Measurements from ENCODE around the gene MTMR12.

MTMR12 gene

DNA sequence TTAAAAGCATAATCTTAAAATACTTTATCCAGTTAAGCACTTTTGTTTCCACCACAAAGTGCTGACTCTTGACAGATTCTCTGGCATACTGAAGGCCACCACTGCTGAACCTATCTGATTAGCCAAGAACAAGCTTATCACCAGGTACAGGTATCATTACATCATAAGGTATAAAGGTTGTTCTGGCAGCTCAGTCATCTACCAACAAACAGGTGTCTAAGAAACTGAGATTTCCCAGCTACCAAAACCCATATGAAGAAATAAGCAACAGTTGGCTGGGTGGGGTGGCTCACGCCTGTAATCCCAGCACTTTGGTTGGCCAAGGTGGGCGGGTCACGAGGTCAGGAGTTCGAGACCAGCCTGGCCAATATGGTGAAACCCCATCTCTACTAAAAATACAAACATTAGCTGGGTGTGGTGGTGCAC, 5.0 kb downstream of the MTMR12 start:
- Histone ChIP-seq H3K9me3 (ENCODE audit: control insufficient read depth, insufficient read depth, low read length) (no peaks in the 10 kb centered on the region), H3K4me1 (ENCODE audit: control insufficient read depth, low read length) (peaks cover 88% of the 10 kb centered on the region), H3F3A (ENCODE audit: control insufficient read depth, insufficient read depth) (peaks cover 24% of the 10 kb centered on the region), H3K79me2 (ENCODE audit: control insufficient read depth, low read length) (peaks cover 97% of the 10 kb centered on the region), H3K27me3 (ENCODE audit: control insufficient read depth, low read length) (no peaks in the 10 kb centered on the region), H3K9me2 (replicated peaks; ENCODE audit: control insufficient read depth, low read length) (no peaks in the 10 kb centered on the region), H4K20me1 (ENCODE audit: control insufficient read depth, insufficient read depth, low read depth, low read length) (peaks cover 26% of the 10 kb centered on the region; the same call in 1 of the 2 replicates), H3K4me2 (ENCODE audit: low read length) (peak overlapping the region; percentile 92), H3K4me3 (ENCODE audit: low read length) (0 out of 2 replicates have a peak overlapping the region, but pooled peaks have one; percentile 6), H3K36me3 (ENCODE audit: control insufficient read depth, low read length) (peaks cover 73% of the 10 kb centered on the region), H3K27ac (ENCODE audit: low read depth, low read length) (0 out of 2 replicates have a peak overlapping the region, but pooled peaks have one; percentile 2)
- TF ChIP-seq EZH2phosphoT487 (IDR thresholded peaks at IDR 0.05; ENCODE audit: borderline replicate concordance, low read length) = no peak
- TF ChIP-seq, protein P1, sequence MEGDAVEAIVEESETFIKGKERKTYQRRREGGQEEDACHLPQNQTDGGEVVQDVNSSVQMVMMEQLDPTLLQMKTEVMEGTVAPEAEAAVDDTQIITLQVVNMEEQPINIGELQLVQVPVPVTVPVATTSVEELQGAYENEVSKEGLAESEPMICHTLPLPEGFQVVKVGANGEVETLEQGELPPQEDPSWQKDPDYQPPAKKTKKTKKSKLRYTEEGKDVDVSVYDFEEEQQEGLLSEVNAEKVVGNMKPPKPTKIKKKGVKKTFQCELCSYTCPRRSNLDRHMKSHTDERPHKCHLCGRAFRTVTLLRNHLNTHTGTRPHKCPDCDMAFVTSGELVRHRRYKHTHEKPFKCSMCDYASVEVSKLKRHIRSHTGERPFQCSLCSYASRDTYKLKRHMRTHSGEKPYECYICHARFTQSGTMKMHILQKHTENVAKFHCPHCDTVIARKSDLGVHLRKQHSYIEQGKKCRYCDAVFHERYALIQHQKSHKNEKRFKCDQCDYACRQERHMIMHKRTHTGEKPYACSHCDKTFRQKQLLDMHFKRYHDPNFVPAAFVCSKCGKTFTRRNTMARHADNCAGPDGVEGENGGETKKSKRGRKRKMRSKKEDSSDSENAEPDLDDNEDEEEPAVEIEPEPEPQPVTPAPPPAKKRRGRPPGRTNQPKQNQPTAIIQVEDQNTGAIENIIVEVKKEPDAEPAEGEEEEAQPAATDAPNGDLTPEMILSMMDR (IDR thresholded peaks at IDR 0.05; ENCODE audit: low read depth, low read length, poor library complexity, severe bottlenecking) = no peak

DNA sequence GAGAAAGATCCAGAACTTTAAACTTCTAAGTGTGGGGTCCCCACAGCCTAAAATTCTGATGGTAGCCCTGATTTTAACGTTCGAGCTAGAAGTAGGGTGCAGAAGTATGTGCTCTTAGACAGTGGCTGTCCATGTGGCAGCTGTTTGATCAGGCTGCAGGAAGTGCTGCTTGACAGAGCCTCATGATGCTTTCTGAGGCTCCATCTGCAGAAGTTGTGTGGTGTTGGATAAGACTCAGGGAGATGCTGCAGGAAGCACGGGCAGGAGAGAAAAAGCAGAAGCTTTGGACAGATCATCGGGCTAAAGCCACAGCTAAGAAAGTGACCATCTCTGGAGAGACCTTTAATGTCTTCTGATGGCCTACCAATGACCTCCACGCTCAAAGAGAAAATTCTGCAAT, 8.1 kb downstream of the MTMR12 start:
- H3K4me2 ChIP-seq (ENCODE audit: low read length) = peak overlapping the region; percentile 92
- TF ChIP-seq EZH2phosphoT487 (IDR thresholded peaks at IDR 0.05; ENCODE audit: borderline replicate concordance, low read length) = no peak
- TF ChIP-seq, protein P1 (IDR thresholded peaks at IDR 0.05; ENCODE audit: low read depth, low read length, poor library complexity, severe bottlenecking) = no peak
- H3K36me3 ChIP-seq (ENCODE audit: control insufficient read depth, low read length) = peaks cover 70% of the 10 kb centered on the region
- H3K4me3 ChIP-seq (ENCODE audit: low read length) = peak overlapping the region; percentile 5
- H3K27ac ChIP-seq (ENCODE audit: low read depth, low read length) = peak overlapping the region; percentile 10; the same call in 1 of the 2 replicates
- H3K79me2 ChIP-seq (ENCODE audit: control insufficient read depth, low read length) = peaks cover 100% of the 10 kb centered on the region
- 0 out of 2 replicates have a peak, but pooled peaks cover 5% of the 10 kb centered on the region for H3F3A ChIP-seq (ENCODE audit: control insufficient read depth, insufficient read depth)
- no peaks in the 10 kb centered on the region for H3K9me2 ChIP-seq (replicated peaks; ENCODE audit: control insufficient read depth, low read length)
- peaks cover 91% of the 10 kb centered on the region for H3K4me1 ChIP-seq (ENCODE audit: control insufficient read depth, low read length)
- H3K27me3 ChIP-seq (ENCODE audit: control insufficient read depth, low read length) = no peaks in the 10 kb centered on the region
- peaks cover 41% of the 10 kb centered on the region for H4K20me1 ChIP-seq (ENCODE audit: control insufficient read depth, insufficient read depth, low read depth, low read length)
- H3K9me3 ChIP-seq (ENCODE audit: control insufficient read depth, insufficient read depth, low read length) = no peaks in the 10 kb centered on the region

DNA sequence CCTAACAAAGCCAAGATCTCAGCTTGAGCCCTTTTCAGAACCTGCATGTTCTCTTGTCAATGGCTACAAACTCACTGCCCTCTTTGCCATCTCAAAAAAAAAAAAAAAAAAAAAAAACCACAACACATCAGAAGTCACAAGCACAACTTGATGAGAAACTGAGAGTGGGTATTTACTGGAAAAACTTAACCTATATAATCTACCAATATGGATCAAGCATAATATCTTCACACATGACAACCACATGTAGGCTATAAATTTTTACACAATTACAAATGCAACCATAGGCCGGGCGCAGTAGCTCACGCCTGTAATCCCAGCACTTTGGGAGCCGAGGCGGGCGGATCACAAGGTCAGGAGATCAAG, 9.0 kb downstream of the MTMR12 start:
- Histone ChIP-seq H3K9me3 (ENCODE audit: control insufficient read depth, insufficient read depth, low read length) (no peaks in the 10 kb centered on the region), H4K20me1 (ENCODE audit: control insufficient read depth, insufficient read depth, low read depth, low read length) (peaks cover 49% of the 10 kb centered on the region), H3K9me2 (replicated peaks; ENCODE audit: control insufficient read depth, low read length) (no peaks in the 10 kb centered on the region), H3K79me2 (ENCODE audit: control insufficient read depth, low read length) (peaks cover 100% of the 10 kb centered on the region), H3K4me3 (ENCODE audit: low read length) (no peak overlapping the region), H3K36me3 (ENCODE audit: control insufficient read depth, low read length) (peaks cover 69% of the 10 kb centered on the region), H3K27me3 (ENCODE audit: control insufficient read depth, low read length) (no peaks in the 10 kb centered on the region), H3F3A (ENCODE audit: control insufficient read depth, insufficient read depth) (0 out of 2 replicates have a peak, but pooled peaks cover 5% of the 10 kb centered on the region), H3K27ac (ENCODE audit: low read depth, low read length) (no peak overlapping the region), H3K4me1 (ENCODE audit: control insufficient read depth, low read length) (peaks cover 82% of the 10 kb centered on the region), H3K4me2 (ENCODE audit: low read length) (no peak overlapping the region)
- TF ChIP-seq EZH2phosphoT487 (IDR thresholded peaks at IDR 0.05; ENCODE audit: borderline replicate concordance, low read length) = no peak
- TF ChIP-seq, protein P1 (IDR thresholded peaks at IDR 0.05; ENCODE audit: low read depth, low read length, poor library complexity, severe bottlenecking) = no peak

Measured in DOHH2 (cell line).